CD14-positive monocyte (primary cell): Measurements from ENCODE around the gene BCO1. TPM values are rescaled to one million over a fixed set of nuclear protein-coding genes. Genes with fewer than 3 reads are reported as not detected.

ENCODE experiments used
- DNase-seq, 3 donors: peaks; one replicate each; pipeline ENCODE4 v3.0.0-alpha.2; 2011 to 2022
- H2AFZ ChIP-seq: 2 replicates; pipeline ENCODE4 v1.6.0; 2012; ENCODE audit warnings: mild to moderate bottlenecking, low read depth, low read length, inconsistent platforms; ENCODE audit not compliant: insufficient read depth, poor library complexity, severe bottlenecking
- H3K27ac ChIP-seq, 2 donors: 1 replicate in 1 of 2; 2 replicates in 1 of 2; pipeline ENCODE4 v1.5.1; 2012 to 2013; ENCODE audit warnings: low read length in 2 of 2, control low read depth in 1 of 2, inconsistent platforms in 1 of 2, low read depth in 1 of 2, mild to moderate bottlenecking in 1 of 2
- H3K27me3 ChIP-seq, 2 donors: one replicate each; pipeline versions ENCODE4 v1.6.0 to v1.6.1; 2011 to 2013; ENCODE audit warnings: low read length in 2 of 2; ENCODE audit not compliant: control insufficient read depth in 2 of 2, insufficient read depth in 2 of 2
- H3K36me3 ChIP-seq, 2 donors: replicated peaks in 1 of 2; 1 replicate in 1 of 2; 2 replicates in 1 of 2; pipeline versions ENCODE4 v1.5.1 to v1.6.1; 2012 to 2013; ENCODE audit warnings: low read length in 2 of 2, control low read depth in 1 of 2, inconsistent platforms in 1 of 2, mild to moderate bottlenecking in 1 of 2; ENCODE audit not compliant: insufficient read depth in 2 of 2, control insufficient read depth in 1 of 2
- H3K4me1 ChIP-seq, 2 donors: 1 replicate in 1 of 2; 2 replicates in 1 of 2; pipeline versions ENCODE4 v1.5.1 to v1.6.1; 2012 to 2013; ENCODE audit warnings: low read length in 2 of 2, control low read depth in 1 of 2, inconsistent platforms in 1 of 2, mild to moderate bottlenecking in 1 of 2, moderate library complexity in 1 of 2; ENCODE audit not compliant: insufficient read depth in 2 of 2, control insufficient read depth in 1 of 2
- H3K4me2 ChIP-seq: replicated peaks from 2 replicates; pipeline ENCODE3; 2012; ENCODE audit warnings: low read length, moderate library complexity, mild to moderate bottlenecking; ENCODE audit not compliant: poor library complexity, severe bottlenecking; ENCODE audit errors: extremely low read depth
- H3K4me3 ChIP-seq, 3 experiments: fragments of 200-600 bp in 1 of 3; sonication (generic) in 1 of 3; replicated peaks in 1 of 3; 1 replicate in 2 of 3; 2 replicates in 1 of 3; pipeline ENCODE4 v1.5.1; 2011 to 2013; ENCODE audit warnings: low read length in 3 of 3, mild to moderate bottlenecking in 3 of 3, control low read depth in 2 of 3, low read depth in 2 of 3, inconsistent platforms in 1 of 3, moderate library complexity in 1 of 3
- H3K79me2 ChIP-seq: 2 replicates; pipeline ENCODE4 v1.6.0; 2012; ENCODE audit warnings: mild to moderate bottlenecking, control low read depth, inconsistent platforms, low read length, moderate library complexity; ENCODE audit not compliant: insufficient read depth
- H3K9ac ChIP-seq: 2 replicates; pipeline ENCODE4 v1.6.0; 2017; ENCODE audit warnings: low read length, mild to moderate bottlenecking; ENCODE audit not compliant: insufficient read depth, poor library complexity, severe bottlenecking
- H3K9me3 ChIP-seq, 2 donors: replicated peaks in 1 of 2; 1 replicate in 1 of 2; 2 replicates in 1 of 2; pipeline versions ENCODE4 v1.5.1 to v1.6.1; 2012 to 2013; ENCODE audit warnings: low read length in 2 of 2, control low read depth in 1 of 2; ENCODE audit not compliant: control insufficient read depth in 1 of 2, insufficient read depth in 1 of 2
- H4K20me1 ChIP-seq: 2 replicates; pipeline ENCODE4 v1.6.0; 2012; ENCODE audit warnings: mild to moderate bottlenecking, low read length, control low read depth, moderate library complexity; ENCODE audit not compliant: insufficient read depth
- H3K27ac Mint-ChIP-seq, 7 donors: one replicate each; pipeline ENCODE4 v1.8.0; 2020; ENCODE audit warnings: mild to moderate bottlenecking in 7 of 7, mixed read lengths in 7 of 7, moderate library complexity in 6 of 7, inconsistent platforms in 2 of 7
- H3K27me3 Mint-ChIP-seq, 3 donors: one replicate each; pipeline ENCODE4 v1.8.0; 2021 to 2022; ENCODE audit warnings: low read depth in 3 of 3, mild to moderate bottlenecking in 3 of 3, mixed read lengths in 3 of 3, moderate library complexity in 3 of 3, inconsistent platforms in 1 of 3
- H3K36me3 Mint-ChIP-seq, 2 donors: one replicate each; pipeline ENCODE4 v1.8.0; 2020; ENCODE audit warnings: mixed read lengths in 2 of 2, inconsistent platforms in 1 of 2, mild to moderate bottlenecking in 1 of 2
- H3K4me1 Mint-ChIP-seq: one replicate; pipeline ENCODE4 v1.8.0; 2020; ENCODE audit warnings: mild to moderate bottlenecking, mixed read lengths
- H3K4me3 Mint-ChIP-seq, 2 donors: one replicate each; pipeline ENCODE4 v1.8.0; 2020; ENCODE audit warnings: mild to moderate bottlenecking in 2 of 2, mixed read lengths in 2 of 2, moderate library complexity in 1 of 2
- H3K9me3 Mint-ChIP-seq, 7 donors: one replicate each; pipeline ENCODE4 v1.8.0; 2020 to 2022; ENCODE audit warnings: mixed read lengths in 7 of 7, mild to moderate bottlenecking in 6 of 7, moderate library complexity in 6 of 7, inconsistent platforms in 2 of 7
- WGBS: methylation state at CpG from one replicate; pipeline ENCODE4 v1.1.5; 2013; ENCODE audit warnings: missing lambda C conversion rate; ENCODE audit not compliant: insufficient coverage; 5-methylcytosine and 5-hydroxymethylcytosine counted together
- intact Hi-C, 2 donors: fragments of 100-400 bp; cut with micrococcal nuclease; formaldehyde crosslinking; loops; one replicate each; pipeline versions ENCODE4 v1.15.0 to v1.15.1; 2023
- polyA plus RNA-seq, 3 donors: library from polyadenylated mRNA; depleted of rRNA in 1 of 3; unstranded in 2 of 3; stranded (reverse) in 1 of 3; fragments of 300-500 nt in 2 of 3; fragments of >200 nt in 1 of 3; fragmentation: Illumina TruSeq in 2 of 3; gene quantifications; 1 replicate in 2 of 3; 2 replicates in 1 of 3; pipeline ENCODE4 v1.2.3, GENCODE V29; 2012 to 2021
- TF ChIP-seq, protein P1 (sequence below): fragments of 200-600 bp; IDR thresholded peaks from one replicate; pipeline ENCODE4 v1.8.0; 2022; ENCODE audit warnings: antibody characterized with exemption, mild to moderate bottlenecking

Gene BCO1
- polyA plus RNA-seq, 3 donors = not detected

DNA sequence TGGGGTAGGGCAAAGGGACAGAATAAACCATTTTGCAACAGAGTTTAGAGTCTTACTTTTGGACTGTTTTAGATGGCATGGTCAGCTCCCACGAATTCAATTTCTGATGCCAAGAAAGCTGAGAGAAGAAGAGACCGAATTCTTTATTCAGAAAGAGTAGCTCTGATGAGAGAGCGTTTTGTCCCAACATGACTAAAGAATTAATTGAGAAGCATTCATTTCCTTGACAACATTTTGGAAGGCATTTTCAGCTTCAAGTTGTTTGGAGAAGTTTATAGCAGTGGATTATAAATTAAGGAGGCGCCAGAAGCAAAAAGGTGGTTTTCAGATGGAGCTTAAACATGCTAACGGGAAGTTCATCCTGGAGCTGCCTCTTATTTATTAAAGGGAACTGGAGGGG, 88.5 kb downstream of the BCO1 start:
- Histone ChIP-seq H3K9ac (no peak overlapping the region), H3K27me3 (no peaks in the 10 kb centered on the region), H3K4me3 (no peak overlapping the region), H3K27ac (no peak overlapping the region), H3K36me3 (peaks cover 0 to 2% of the 10 kb centered on the region in 2 donors), H3K4me2 (no peak overlapping the region), H3K79me2 (peaks cover 3% of the 10 kb centered on the region), H4K20me1 (peaks cover 19% of the 10 kb centered on the region), H3K4me1 (no peaks in the 10 kb centered on the region), H3K9me3 (no peaks in the 10 kb centered on the region), H2AFZ (no peak overlapping the region)
- DNase-seq = no peak
- Mint-ChIP-seq H3K27me3 (peaks cover 0 to 1% (median 0%) of the 10 kb centered on the region in 3 donors), H3K4me1 (no peaks in the 10 kb centered on the region), H3K27ac (no peak overlapping the region), H3K4me3 (no peak overlapping the region), H3K9me3 (peaks cover 0 to 2% (median 0%) of the 10 kb centered on the region in 7 donors), H3K36me3 (peaks cover 0 to 3% of the 10 kb centered on the region in 2 donors)
- intact Hi-C loops = no loop called here
- TF ChIP-seq, protein P1, sequence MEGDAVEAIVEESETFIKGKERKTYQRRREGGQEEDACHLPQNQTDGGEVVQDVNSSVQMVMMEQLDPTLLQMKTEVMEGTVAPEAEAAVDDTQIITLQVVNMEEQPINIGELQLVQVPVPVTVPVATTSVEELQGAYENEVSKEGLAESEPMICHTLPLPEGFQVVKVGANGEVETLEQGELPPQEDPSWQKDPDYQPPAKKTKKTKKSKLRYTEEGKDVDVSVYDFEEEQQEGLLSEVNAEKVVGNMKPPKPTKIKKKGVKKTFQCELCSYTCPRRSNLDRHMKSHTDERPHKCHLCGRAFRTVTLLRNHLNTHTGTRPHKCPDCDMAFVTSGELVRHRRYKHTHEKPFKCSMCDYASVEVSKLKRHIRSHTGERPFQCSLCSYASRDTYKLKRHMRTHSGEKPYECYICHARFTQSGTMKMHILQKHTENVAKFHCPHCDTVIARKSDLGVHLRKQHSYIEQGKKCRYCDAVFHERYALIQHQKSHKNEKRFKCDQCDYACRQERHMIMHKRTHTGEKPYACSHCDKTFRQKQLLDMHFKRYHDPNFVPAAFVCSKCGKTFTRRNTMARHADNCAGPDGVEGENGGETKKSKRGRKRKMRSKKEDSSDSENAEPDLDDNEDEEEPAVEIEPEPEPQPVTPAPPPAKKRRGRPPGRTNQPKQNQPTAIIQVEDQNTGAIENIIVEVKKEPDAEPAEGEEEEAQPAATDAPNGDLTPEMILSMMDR = no peak
- 100% methylated on average over 1 of the region's 5 CpGs for WGBS

DNA sequence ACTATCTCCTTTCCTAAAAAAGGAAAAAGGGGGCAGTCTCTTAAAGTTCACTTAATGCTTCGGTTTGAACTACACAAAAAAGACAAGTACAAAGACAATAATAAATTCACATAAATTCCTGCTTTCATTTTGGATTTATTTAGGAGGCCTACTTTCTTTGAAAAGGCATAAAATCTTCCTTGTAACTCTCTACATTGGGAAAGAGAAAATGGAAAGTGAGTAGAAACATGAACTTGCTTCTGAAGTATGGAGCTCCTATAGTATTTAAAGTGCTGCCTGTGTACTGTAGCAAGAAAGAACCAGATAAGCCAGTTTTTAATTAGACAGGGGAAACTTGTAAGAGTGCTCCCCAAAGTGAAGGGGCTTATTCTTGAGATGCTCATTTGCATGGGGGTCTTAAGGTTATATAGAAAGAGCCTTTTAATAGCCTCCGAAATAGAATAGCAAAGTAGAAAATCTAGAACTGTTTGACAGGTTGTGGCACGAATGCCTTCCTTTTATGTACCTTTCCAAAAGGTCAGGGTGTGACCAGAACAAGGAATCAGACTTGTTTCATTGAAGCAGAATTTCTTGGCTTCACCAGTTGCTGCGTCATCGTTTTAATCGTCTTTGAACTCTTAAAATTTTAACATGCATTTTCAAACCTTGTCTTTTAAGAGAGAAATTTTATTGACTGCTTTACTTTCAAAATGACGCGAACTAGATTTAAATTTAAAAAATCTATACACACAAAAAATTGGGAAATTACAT, 89.1 kb downstream of the BCO1 start:
- Mint-ChIP-seq H3K27me3 (peaks cover 0 to 1% (median 0%) of the 10 kb centered on the region in 3 donors), H3K4me1 (no peaks in the 10 kb centered on the region), H3K36me3 (peaks cover 0 to 6% of the 10 kb centered on the region in 2 donors), H3K9me3 (peaks cover 0 to 2% (median 0%) of the 10 kb centered on the region in 7 donors), H3K27ac (no peak overlapping the region), H3K4me3 (no peak overlapping the region)
- peaks cover 0 to 2% of the 10 kb centered on the region in 2 donors for H3K36me3 ChIP-seq
- TF ChIP-seq, protein P1 = no peak
- H4K20me1 ChIP-seq = peaks cover 19% of the 10 kb centered on the region
- H3K4me1 ChIP-seq = no peaks in the 10 kb centered on the region
- H3K27me3 ChIP-seq = no peaks in the 10 kb centered on the region
- H3K9me3 ChIP-seq = no peaks in the 10 kb centered on the region
- H3K9ac ChIP-seq = no peak overlapping the region
- no peak overlapping the region for H3K27ac ChIP-seq
- no peak overlapping the region for H2AFZ ChIP-seq
- no peak for DNase-seq
- no peak overlapping the region for H3K4me2 ChIP-seq
- no peak overlapping the region for H3K4me3 ChIP-seq
- WGBS = 86% methylated on average over 1 of the region's 8 CpGs
- no peaks in the 10 kb centered on the region for H3K79me2 ChIP-seq
- intact Hi-C loops = no loop called here
